GM23338 (cell line): ENCODE measurements around the gene RXRA. TPM values are rescaled to one million over a fixed set of nuclear protein-coding genes. Genes with fewer than 3 reads are reported as not detected.

Source experiments
- ATAC-seq: fragments of 200-7000 bp; cut with Tn5 transposase; 3 replicates; pipeline ENCODE4 v1.9.1; 2020
- DNase-seq: peaks from one replicate; pipeline ENCODE4 v3.0.0-alpha.2; 2015; ENCODE audit warnings: low spot score
- H2AFZ ChIP-seq: fragments of 200-600 bp; sonication (generic); 2 replicates; pipeline ENCODE4 v1.8.0; 2016; ENCODE audit warnings: antibody characterized with exemption, mild to moderate bottlenecking, moderate library complexity
- H3F3A ChIP-seq: fragments of 200-600 bp; sonication (generic); replicated peaks from 2 replicates; pipeline ENCODE4 v1.8.0; 2017; ENCODE audit warnings: antibody characterized with exemption, mixed run types, low read depth
- H3K27ac ChIP-seq: fragments of 200-600 bp; sonication (generic); 2 replicates; pipeline ENCODE4 v1.6.1; 2016; ENCODE audit warnings: low read depth
- H3K27me3 ChIP-seq: fragments of 200-600 bp; sonication (generic); 2 replicates; pipeline ENCODE4 v1.8.0; 2016; ENCODE audit warnings: mild to moderate bottlenecking, mixed run types, moderate library complexity; ENCODE audit not compliant: insufficient read depth
- H3K36me3 ChIP-seq: fragments of 200-600 bp; sonication (generic); 2 replicates; pipeline ENCODE4 v1.8.0; 2016; ENCODE audit warnings: mild to moderate bottlenecking; ENCODE audit not compliant: insufficient read depth
- H3K4me1 ChIP-seq: fragments of 200-600 bp; sonication (generic); 2 replicates; pipeline ENCODE4 v1.8.0; 2016; ENCODE audit warnings: mild to moderate bottlenecking, moderate library complexity; ENCODE audit not compliant: insufficient read depth
- H3K4me2 ChIP-seq: fragments of 200-600 bp; sonication (generic); 2 replicates; pipeline ENCODE4 v1.7.1; 2017; ENCODE audit warnings: mixed run types
- H3K4me3 ChIP-seq: fragments of 200-600 bp; sonication (generic); 2 replicates; pipeline ENCODE4 v1.6.1; 2016; ENCODE audit warnings: mixed run types
- H3K79me2 ChIP-seq: fragments of 200-600 bp; sonication (generic); replicated peaks from 2 replicates; pipeline ENCODE4 v1.8.0; 2017; ENCODE audit warnings: mild to moderate bottlenecking; ENCODE audit not compliant: insufficient read depth
- H3K9me2 ChIP-seq: fragments of 200-600 bp; sonication (generic); 2 replicates; pipeline ENCODE4 v1.8.0; 2017; ENCODE audit not compliant: insufficient read depth
- H4K20me1 ChIP-seq: fragments of 200-600 bp; sonication (generic); replicated peaks from 2 replicates; pipeline ENCODE4 v1.8.0; 2017; ENCODE audit warnings: mild to moderate bottlenecking; ENCODE audit not compliant: insufficient read depth
- H3K27ac Mint-ChIP-seq: 2 replicates; pipeline ENCODE4 v1.8.0; 2020; ENCODE audit warnings: inconsistent platforms, mild to moderate bottlenecking, moderate library complexity, mixed read lengths
- H3K27me3 Mint-ChIP-seq: 3 replicates; pipeline ENCODE4 v1.8.0; 2022; ENCODE audit warnings: low read depth, mild to moderate bottlenecking, moderate library complexity, mixed read lengths, inconsistent platforms; ENCODE audit not compliant: insufficient read depth, poor library complexity
- H3K36me3 Mint-ChIP-seq: 3 replicates; pipeline ENCODE4 v1.8.0; 2021; ENCODE audit warnings: low read depth, mild to moderate bottlenecking, inconsistent platforms, moderate library complexity, mixed read lengths
- H3K4me1 Mint-ChIP-seq: 3 replicates; pipeline ENCODE4 v1.8.0; 2020; ENCODE audit warnings: mild to moderate bottlenecking, inconsistent platforms, mixed read lengths
- H3K4me3 Mint-ChIP-seq: 3 replicates; pipeline ENCODE4 v1.8.0; 2021; ENCODE audit warnings: moderate library complexity, mild to moderate bottlenecking, inconsistent platforms, mixed read lengths
- H3K9me3 Mint-ChIP-seq: 3 replicates; pipeline ENCODE4 v1.8.0; 2020; ENCODE audit warnings: moderate library complexity, mild to moderate bottlenecking, inconsistent platforms, mixed read lengths
- CTCF ChIP-seq, 2 experiments: fragments of 200-600 bp in 1 of 2; sonication (generic) in 1 of 2; conservative IDR thresholded peaks; 2 replicates each; pipeline versions ENCODE4 v1.5.1 to v1.6.1; 2016 to 2017; ENCODE audit warnings: antibody characterized with exemption in 2 of 2, low read depth in 2 of 2, mild to moderate bottlenecking in 2 of 2, moderate library complexity in 1 of 2
- NANOG ChIP-seq: IDR thresholded peaks from 2 replicates; pipeline ENCODE4 v1.6.1; 2016; ENCODE audit warnings: antibody characterized with exemption, borderline replicate concordance
- ZNF462 ChIP-seq: fragments of 250-450 bp; sonication (Bioruptor Pico); IDR thresholded peaks from 2 replicates; pipeline ENCODE4 v1.5.0; 2020; ENCODE audit warnings: mild to moderate bottlenecking, moderate library complexity
- polyA plus RNA-seq: library from polyadenylated mRNA; unstranded; fragments of >200 nt; fragmentation: Nextera tagmentation; extraction: Ambion mirVana; gene quantifications from 2 replicates; pipeline ENCODE4 v1.2.1, GENCODE V29; 2016
- total RNA-seq: library from RNA; depleted of rRNA; stranded (reverse); fragments of >200 nt; shearing (Covaris generic); gene quantifications from 2 replicates; pipeline ENCODE4 v1.2.3, GENCODE V29; 2014

Gene RXRA
- total and polyA plus RNA-seq, 2 experiments from 2014 or later, result 4.9 to 17.9 TPM

- TF ChIP-seq CTCF (conservative IDR thresholded peaks at IDR 0.05; ENCODE audit: low read depth in 2 of 2) (no peak), NANOG (no peak)
These were observed 3.6 kb downstream of the RXRA start (continued) for GRCh38 chr9:134329886-134330285.

- no peaks in the 10 kb centered on the region for H3K9me3 Mint-ChIP-seq
- Histone ChIP-seq H3K4me1 (no peaks in the 10 kb centered on the region; the same call in 1 of the 2 replicates), H3K9me2 (no peaks in the 10 kb centered on the region), H3F3A (no peaks in the 10 kb centered on the region), H3K79me2 (peaks cover 83% of the 10 kb centered on the region), H2AFZ (no peak overlapping the region), H3K4me2 (no peak overlapping the region), H3K27me3 (peaks cover under 1% of the 10 kb centered on the region; the same call in 1 of the 2 replicates), H3K27ac (no peak overlapping the region), H3K4me3 (no peak overlapping the region), H3K36me3 (no peaks in the 10 kb centered on the region), H4K20me1 (peaks cover 16% of the 10 kb centered on the region; the same call in 1 of the 2 replicates)
- peaks cover 17% of the 10 kb centered on the region for H3K4me1 Mint-ChIP-seq
- H3K36me3 Mint-ChIP-seq, result no peaks in the 10 kb centered on the region
- peak overlapping the region; percentile 74; the same call in 1 of the 2 replicates for H3K27ac Mint-ChIP-seq
- no peak for TF ChIP-seq ZNF462 (CRISPR knock-in tag)
- ATAC-seq (no peak), DNase-seq (no peak)
- H3K4me3 Mint-ChIP-seq, result no peak overlapping the region
- peaks cover 5% of the 10 kb centered on the region for H3K27me3 Mint-ChIP-seq
These were observed 4.3 kb downstream of the RXRA start for GRCh38 chr9:134330590-134330989.
